NCI-H2029 treated with DMSO at 0.1 percent for 48 hours (cell line): ENCODE results near the gene LYZ.
"Not testable (repeated sequence)": the region's sequence is repeated elsewhere in the genome, so short reads cannot be mapped to it uniquely, and the experiment has no call there.

ENCODE experiments used
- DNase-seq: peaks from one replicate; lab custom pipeline; 2025; lab: John Stamatoyannopoulos, UW

Gene LYZ

DNA sequence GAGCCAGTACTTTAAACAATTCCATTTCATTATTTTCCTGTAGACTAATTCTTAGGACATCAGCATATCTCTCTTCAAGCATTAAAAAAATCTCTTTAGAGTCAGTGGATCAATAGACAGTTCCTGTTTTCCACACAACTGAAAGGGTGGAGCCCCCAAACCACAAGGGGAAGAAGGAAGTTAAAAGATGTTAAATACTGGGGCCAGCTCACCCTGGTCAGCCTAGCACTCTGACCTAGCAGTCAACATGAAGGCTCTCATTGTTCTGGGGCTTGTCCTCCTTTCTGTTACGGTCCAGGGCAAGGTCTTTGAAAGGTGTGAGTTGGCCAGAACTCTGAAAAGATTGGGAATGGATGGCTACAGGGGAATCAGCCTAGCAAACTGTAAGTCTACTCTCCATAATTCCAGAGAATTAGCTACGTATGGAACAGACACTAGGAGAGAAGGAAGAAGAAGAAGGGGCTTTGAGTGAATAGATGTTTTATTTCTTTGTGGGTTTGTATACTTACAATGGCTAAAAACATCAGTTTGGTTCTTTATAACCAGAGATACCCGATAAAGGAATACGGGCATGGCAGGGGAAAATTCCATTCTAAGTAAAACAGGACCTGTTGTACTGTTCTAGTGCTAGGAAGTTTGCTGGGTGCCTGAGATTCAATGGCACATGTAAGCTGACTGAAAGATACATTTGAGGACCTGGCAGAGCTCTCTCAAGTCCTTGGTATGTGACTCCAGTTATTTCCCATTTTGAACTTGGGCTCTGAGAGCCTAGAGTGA lies at the start of gene LYZ:
TSS of gene LYZ (plus strand) at position 220 of the 777 bp plus-strand sequence. CDS start at position 248, 28 bp downstream.
- DNase-seq = no peak

DNA sequence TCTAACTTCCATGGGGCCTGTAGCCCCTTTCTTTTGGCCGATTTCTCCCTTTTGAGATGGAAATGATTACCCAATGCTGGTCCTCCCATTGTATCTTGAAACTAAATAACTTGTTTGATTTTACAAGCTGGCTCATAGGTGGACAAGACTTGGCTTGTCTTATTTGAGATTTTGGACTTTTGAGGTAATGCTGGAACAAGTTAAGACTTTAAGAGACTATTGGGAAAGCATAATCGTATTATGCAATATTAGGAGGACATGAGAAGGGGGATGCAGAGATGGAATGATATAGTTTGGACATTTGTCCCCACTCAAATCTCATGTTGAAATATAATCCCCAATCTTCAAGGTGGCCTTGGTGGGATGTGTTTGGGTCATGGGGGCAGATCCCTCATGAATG lies 49.2 kb upstream of the LYZ start:
- DNase-seq = no peak

DNA sequence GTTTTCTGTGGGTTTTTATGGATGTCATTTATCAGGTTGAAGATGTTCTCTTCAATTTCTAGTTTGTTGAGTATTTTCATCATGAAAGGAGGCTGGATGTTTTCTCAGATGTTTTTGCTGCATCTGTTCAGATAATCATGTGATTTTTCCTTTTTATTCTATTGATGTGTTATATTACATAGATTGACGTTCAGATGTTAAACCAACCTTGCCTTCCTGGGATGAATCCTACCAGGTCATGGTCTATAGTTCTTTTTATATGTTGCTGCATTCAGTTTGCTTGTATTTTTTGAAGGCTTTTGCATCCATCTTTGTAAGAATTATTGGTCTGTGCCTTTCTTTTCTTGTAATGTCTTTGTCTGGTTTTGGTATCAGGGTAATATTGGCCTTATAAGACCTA lies 43.9 kb upstream of the LYZ start:
- no peak for DNase-seq

DNA sequence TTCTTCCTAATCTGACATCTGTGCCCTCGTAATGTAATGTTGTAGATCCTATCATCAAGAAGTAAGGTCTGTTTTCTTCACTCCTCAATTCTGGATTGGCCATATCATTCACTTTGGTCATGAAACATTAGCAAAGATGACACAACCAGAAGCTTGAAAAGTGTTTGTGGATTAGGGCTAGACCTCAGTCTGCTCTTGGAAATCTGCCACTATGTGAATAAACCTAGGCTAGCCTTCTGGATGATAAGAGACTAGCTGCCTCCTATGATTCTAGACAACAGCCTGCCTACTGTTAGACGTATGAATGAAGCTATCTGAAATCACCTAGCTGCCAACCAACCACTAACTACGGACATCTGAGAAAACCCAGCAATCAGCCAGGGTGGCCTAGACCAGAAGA lies 38.7 kb upstream of the LYZ start:
- DNase-seq = no peak

DNA sequence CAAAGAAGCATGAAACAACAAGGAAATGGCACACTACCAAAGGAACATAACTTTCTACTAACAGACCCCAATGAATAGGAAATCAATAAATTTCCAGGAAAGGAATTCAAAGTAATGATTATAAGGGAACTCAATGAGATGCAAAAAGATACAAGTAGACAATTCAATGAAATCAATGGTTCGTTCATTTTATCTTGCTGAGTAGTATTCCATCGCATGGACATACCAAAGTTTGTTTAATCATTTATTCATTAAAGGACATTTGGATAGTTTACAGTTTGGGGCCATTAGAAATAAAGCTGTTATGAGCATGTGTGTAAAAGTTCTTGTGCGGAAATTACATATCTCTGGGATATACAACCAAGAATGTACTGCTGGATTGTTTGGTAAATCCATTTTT lies 35.0 kb upstream of the LYZ start:
- no peak for DNase-seq

DNA sequence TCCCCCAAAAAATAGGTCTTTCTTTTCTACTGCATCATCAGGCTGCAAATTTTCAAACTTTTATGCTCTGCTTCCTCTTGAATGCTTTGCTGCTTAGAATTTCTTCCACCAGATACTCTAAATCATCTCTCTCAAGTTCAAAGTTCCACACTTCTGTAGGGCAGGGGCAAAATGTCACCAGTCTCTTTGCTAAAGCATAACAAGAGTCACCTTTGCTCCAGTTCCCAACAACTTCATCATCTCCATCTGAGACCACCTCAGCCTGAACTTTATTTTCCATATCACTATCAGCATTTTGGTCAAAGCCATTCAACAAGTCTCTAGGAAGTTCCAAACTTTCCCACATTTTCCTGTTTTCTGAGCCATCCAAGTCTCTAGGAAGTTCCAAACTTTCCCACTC lies 31.4 kb upstream of the LYZ start:
- not testable (repeated sequence) for DNase-seq

DNA sequence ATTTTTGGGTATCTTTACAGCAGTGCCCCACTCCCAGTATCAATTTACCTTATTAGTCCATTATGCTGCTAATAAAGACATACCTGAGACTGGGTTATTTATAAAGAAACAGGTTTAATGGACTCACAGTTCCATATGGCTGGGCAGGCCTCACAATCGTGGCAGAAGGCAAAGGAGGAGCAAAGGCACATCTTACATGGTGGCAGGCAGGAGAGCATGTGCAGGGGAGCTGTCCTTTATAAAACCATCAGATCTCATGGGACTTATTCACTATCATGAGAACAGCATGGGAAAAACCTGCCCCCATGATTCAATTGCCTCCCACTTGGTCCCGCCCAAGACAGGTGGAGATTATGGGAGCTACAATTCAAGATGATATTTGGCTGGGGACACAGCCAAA lies 30.9 kb upstream of the LYZ start:
- not testable (repeated sequence) for DNase-seq

DNA sequence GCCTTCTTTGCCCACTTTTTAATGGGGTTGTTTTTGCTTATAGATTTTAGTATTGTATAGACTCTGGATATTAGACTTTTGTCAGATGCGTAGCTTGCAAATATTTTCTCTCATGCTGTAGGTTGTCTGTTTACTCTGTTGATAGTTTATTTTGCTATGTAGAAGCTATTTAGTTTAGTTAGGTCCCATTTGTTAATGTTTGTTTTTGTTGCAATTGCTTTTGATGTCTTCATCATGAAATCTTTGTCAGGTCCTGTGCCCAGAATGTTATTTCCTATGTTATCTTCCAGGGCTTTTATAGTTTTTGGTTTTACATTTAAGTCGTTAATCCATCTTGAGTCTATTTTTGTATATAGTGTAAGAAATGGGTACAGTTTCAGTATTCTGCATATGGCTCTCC lies 30.0 kb upstream of the LYZ start:
- no peak for DNase-seq

DNA sequence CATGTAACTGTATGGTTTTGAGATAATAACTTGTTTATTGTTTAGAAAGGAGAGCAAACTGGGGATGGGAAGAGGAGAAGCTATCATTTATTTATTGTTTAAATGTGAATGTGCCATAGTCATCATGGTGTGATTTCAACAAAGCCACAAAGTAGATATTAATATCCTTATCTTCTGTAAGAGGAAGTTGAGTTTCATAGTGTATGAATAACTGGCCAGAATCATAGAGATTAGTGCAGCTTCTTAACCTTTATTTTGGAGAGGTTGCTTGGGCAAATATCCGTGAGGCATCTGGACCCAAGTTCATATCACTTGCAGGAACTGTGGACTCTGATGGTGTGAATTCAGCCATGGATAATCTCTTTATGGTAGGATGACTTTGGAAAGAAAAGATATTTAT lies 26.8 kb upstream of the LYZ start:
- DNase-seq = no peak

DNA sequence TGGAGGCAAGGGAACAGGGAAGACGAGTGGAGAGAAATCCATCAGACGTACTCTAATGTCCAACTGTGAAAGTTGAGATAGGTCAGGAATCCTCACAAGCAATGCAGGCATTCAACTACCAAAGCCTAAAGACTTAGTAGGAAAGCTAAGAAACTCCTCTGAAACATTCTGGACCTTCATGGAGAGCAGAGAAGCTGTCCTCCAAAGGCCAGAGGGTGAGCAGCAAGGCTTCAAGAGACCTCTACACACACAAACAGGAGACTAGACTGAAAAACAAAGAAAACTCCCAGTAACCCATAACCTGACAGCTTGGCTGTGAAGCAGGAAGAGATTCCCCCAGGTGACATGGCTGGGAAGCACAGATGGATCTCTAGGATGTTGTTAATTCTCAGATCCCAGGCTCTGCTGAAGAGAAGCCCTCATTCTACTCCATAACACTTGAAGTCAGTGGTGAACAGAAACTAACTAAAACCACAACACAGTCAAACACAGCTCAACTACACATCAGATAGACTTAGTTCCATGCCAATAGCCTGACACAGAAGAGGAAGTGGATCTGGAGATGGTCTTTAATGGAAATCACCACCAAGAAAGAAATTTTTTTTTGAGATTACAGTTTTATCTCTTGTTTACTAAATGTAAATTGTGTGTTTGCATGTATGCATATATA lies 23.2 kb upstream of the LYZ start:
- DNase-seq = no peak

DNA sequence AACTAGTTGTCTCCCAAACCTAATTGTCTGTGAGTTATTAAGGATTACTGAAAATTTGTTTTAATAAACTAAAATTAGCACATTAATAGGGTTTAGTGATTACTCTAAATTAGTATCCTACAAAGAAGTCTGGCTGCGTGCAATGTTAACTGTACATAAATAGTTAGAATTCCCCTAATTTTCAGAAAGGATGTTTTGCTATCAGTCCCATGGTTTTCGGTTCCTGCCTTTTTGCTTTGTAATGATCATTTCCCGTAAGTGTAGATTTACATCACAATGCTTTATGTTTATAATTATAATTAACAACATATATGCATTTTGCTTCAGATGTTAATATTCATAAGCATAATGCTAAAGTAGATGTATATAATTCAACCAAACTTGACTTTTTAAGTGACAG lies 19.8 kb upstream of the LYZ start:
- DNase-seq = no peak

DNA sequence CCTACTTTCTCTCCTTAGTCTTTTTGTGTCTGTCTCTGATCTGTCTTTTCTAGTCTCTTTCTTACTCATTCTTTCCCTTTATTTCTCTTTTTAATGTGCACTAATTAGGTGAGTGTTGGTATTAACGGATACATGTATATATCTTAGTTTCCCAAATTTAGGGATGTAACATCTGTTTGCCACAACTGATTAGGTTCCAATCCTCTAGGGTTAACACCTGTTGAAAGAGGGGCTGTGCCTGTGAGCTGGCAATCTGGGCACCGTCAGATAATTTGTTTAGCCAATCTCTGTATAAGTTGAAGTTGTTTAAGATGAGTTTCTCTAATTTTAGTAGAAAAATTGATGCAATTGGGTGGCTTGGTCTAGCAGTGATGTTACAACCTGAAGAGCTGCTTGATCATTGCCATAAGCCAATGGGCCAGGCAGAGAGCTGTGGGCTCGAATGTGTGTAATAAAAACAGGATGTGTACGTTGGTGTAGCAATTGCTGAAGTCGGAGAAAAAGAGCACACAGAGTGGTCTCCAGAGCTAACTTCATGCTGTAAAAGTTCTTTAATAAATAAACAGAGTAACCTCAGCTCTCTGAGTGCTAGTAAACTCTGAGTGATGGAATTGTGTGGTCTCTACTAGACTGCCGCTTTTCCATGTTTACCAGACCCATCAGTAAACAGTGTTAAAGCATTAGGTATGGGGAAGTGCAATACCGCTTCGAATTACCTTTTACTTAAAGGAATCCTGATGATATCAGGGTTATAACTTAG lies 18.3 kb upstream of the LYZ start:
- DNase-seq = no peak

DNA sequence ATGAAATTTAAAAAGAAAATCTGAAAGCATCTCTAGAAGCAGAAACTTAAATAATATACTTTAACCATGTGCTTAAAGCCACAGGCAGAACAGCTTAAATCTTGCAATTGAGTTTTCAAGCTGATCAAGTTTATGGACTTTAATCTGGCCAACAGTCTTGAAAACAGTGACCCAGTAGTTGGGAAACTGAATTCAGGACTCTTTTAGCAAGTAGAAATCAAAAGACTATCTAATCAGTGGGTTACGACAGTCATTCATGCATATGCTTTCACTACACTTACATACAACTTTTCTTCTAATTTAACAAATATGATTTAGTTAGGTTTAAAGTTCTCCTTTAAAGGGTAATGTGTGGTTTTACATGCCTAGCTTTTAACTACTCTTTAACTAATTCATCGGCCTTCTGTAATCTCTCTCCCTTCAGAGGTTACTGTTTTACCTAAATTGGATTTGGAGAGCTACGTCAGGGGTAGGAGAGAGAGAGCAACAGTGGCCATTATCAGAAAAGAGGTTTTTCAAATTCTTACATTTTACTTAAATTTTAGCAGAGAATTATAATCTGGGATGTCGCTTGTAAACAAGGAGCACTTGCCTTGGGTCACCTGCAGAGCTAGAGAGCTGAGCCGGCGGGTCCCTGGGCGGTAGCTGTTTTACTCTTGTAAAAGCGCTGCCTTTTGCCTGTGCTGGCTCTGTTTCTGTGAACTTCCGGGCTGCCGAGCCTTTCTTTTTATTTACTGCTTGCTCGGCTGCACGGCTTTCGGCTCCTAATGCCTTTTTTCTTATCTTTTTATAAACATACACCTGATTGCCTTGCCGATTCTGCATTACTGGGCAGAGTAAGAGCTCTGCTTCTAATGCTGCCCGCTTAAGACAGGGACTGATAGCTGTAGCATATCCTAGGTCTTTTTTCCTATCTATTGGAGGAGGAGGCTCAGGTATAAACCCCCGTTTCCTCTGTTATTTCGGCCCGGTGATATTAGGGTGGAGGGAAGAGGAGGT lies 17.4 kb upstream of the LYZ start:
- DNase-seq = peak; percentile 8

DNA sequence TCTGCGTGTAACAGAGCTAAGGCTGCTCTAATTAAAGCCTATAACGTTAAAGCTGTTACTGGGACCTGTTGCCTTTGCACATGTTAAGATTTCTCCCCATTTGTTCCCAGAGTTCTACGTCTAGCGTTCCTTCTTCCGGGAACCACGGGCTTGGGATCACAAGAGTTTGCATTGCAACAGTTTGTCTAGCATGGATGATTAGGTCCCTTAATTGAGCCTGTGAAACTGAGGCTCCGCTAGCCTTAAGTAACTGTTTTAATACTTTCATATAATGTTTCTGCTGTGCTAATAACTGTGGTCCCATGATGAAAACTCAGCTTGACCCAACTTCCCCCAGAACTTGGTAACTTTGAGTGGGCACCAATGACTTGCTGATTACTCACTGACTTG lies 16.7 kb upstream of the LYZ start:
- DNase-seq = no peak

DNA sequence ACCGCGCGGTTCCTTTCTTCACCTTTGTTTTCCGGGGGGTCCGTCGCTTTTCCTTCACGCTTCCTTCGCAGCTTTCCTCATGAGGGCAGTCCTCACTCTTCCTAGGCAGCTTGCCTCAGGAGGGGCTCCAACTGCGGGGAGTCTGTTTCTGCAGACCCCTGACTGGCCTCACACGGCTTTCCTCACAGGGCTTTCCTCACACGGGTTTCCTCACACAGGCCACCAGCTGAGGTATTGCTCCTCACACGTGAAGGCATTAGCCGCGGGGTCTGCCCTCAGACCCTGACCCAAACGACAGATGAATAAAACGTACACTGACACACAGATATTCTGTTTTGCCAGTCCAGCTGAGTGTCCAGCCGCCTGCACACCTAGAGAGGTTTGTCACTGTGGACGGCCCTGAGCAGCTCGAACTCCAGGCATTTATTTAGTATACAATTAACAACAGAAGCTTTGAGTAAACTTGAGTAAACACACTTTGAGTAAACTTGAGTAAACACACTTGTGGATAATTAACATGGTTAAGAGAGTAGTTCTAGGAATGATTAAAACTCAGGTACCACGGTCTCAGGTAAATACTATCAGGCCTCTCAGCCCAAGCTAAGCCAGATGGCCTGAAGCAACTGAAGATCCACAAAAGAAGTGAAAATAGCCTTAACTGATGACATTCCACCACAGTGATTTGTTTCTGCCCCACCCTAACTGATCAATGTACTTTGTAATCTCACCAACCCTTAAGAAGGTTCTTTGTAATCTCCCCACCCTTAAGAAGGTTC lies 16.1 kb upstream of the LYZ start:
- DNase-seq = no peak

DNA sequence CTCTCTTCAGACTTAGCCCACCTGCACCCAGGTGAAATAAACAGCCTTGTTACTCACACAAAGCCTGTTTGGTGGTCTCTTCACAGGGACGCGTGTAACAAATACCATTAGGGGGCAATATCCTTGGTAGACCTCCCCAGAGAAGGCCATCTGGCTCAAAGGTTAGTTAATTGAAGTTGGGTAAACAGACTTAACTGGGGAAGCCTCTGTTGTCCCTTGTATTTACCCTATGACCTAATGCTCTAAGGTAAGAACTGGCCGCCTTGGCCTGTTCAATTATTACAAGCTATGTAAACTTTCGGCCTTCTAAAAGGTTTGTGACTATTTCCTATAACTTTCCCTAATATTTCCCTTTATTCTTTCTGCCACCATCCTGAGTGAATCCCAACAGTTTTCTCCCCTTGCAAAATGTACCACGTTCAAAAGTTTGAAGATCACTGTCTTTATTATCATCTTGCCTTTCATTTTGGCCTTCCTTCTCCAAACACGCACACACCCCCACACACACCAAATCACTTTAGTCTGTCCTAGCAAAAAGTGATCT lies 15.3 kb upstream of the LYZ start:
- no peak for DNase-seq

DNA sequence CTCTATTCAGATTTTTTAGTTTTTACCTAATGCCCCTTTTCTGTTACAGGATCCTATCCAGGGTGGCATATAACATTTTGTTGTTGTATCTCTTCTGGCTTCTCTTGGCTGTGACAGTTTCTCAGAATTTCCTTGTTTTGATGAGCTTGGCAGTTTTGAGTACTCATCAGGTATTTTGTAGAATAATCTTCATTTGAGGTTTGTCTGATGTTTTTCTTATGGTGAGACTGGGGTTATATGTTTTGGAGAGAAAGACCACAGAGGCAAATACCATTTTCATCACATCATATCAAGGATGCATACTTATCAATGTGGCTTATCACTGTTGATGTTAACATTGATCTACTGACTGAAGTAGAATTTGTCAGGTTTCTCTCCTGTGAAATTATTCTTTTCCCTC lies 14.0 kb upstream of the LYZ start:
- no peak for DNase-seq

DNA sequence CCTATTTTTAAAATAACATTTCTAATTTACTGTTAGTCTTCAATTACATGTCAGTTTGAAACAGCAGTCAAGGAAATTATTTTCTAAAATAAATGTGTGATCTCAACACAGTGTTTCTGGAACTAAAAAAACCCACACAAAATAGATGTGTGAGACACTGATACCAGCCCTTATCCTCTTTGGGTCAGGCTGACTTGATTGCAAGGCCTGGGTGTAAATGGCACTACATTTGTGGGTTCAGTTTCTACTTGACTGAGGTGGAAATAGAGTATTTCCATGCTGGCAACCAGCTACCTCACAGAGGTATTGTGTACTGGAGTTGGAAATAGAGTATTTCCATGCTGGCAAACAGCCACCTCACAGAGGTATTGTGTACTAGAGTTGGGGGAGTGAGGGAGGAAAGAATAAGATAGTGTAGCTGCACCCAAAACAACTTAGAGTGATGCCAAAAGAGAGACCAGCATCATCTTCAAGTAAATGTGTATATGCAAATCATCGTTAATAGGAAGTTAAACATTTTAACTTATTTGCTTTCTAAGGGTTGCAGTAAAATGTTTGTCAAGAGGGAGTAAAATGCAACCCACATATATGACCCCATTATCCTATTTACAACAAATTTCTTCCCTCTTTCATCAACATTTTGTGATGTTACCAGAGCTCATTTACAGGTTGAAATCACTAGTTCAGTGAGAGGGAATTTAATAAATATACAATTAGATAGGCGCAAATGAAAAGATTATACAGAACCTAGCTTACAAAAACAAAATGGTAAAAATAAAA lies 10.7 kb upstream of the LYZ start:
- DNase-seq = no peak

DNA sequence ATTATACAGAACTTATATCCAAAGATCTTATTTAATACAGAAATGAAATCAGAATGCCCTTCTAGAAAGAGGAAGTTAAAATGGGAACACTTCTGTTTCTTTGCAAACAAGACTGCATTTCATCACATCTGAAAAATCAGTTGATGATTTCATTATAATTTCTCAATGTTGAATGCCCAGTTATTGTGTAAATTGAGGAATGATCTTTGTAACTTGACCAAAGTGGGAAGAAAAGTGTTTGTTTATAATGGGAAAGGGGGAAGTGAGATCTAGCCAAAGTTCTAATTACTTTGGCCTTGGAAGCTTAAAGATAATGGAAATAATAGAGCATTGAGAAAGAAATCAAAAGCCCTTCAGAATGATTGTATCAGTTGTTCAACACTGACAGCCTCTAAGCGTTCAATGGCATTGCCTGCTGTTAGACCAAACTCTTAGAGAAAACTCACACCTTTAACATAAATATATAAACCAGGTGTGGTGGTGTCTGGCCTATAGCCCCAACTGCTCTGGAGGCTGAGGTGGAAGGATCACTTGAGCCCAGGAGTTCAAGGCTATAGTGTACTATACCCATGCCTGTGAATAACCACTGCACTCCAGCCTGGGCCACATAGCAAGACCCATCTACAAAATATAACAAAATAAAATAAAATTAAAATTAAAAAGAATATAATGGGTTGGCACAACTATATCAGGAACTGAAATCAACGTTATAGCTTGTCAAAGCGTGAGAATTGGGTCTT lies 9.9 kb upstream of the LYZ start:
- no peak for DNase-seq
